A549 (cell line): ENCODE measurements around the gene RAI14. TPM values are rescaled to one million over a fixed set of nuclear protein-coding genes. Genes with fewer than 3 reads are reported as not detected.

ENCODE experiments used
- ATAC-seq, 2 experiments: fragments of 200-7000 bp in 1 of 2; fragments of >200 bp in 1 of 2; cut with Nextera tagmentation in 1 of 2; cut with Tn5 transposase in 1 of 2; 3 replicates each; pipeline versions ENCODE4 v1.8.0 to v1.9.1; 2018 to 2020; ENCODE audit warnings: mild to moderate bottlenecking in 1 of 2, moderate library complexity in 1 of 2
- CTCF ChIA-PET: fragments of 300-600 bp; sonication (Branson Sonifier 250); formaldehyde crosslinking; extraction: SDS; loops from one replicate; lab custom pipeline; 2021; ENCODE audit warnings: antibody characterized with exemption, inconsistent platforms; lab: Yijun Ruan, JAX
- POLR2A ChIA-PET: fragments of 350-600 bp; formaldehyde crosslinking; extraction: SDS; loops from one replicate; lab custom pipeline; 2021; ENCODE audit warnings: antibody characterized with exemption, inconsistent platforms; lab: Yijun Ruan, JAX
- DNase-seq, 2 experiments: peaks; one replicate each; pipeline versions ENCODE4 v3.0.0 to v3.0.0-alpha.2; 2011 to 2016; ENCODE audit warnings: low read depth in 1 of 2, low spot score in 1 of 2
- FAIRE-seq: peaks from 2 replicates; lab custom pipeline; 2011; peaks lifted over from hg19 to GRCh38; lab: Jason Lieb, UNC
- H3K27ac ChIP-seq, 2 experiments: fragments of >200 bp; sonication (Bioruptor Twin); formaldehyde crosslinking; 3 replicates each; pipeline ENCODE4 v1.5.1; 2016 to 2017
- H3K4me1 ChIP-seq: fragments of >200 bp; sonication (Bioruptor Twin); formaldehyde crosslinking; 3 replicates; pipeline ENCODE4 v1.6.1; 2016
- H3K4me2 ChIP-seq: fragments of >200 bp; sonication (Bioruptor Twin); formaldehyde crosslinking; 3 replicates; pipeline ENCODE4 v1.6.1; 2016
- H3K4me3 ChIP-seq: fragments of >200 bp; sonication (Bioruptor Twin); formaldehyde crosslinking; 3 replicates; pipeline ENCODE4 v1.5.1; 2016
- H3K9me3 ChIP-seq: fragments of >200 bp; sonication (Bioruptor Twin); formaldehyde crosslinking; 3 replicates; pipeline ENCODE4 v1.6.1; 2016
- CHD2 ChIP-seq: fragments of 150-350 bp; IDR thresholded peaks from 2 replicates; pipeline ENCODE4 v1.6.1; 2014; ENCODE audit warnings: low read length; ENCODE audit not compliant: partially characterized antibody
- EP300 ChIP-seq, 2 experiments: fragments of >200 bp; sonication (Bioruptor Twin); formaldehyde crosslinking; IDR thresholded peaks; 2 replicates in 1 of 2; 3 replicates in 1 of 2; pipeline ENCODE4 v1.6.1; 2016 to 2017
- FOSL2 ChIP-seq, 2 experiments: fragments of 450-650 bp in 1 of 2; fragments of >200 bp in 1 of 2; sonication (Bioruptor Twin) in 1 of 2; formaldehyde crosslinking; IDR thresholded peaks; 2 replicates each; pipeline versions ENCODE4 v1.5.0 to v1.6.1; 2016 to 2020; ENCODE audit warnings: mild to moderate bottlenecking in 1 of 2, moderate library complexity in 1 of 2
- FOXS1 ChIP-seq: fragments of 250-450 bp; sonication (Bioruptor Pico); IDR thresholded peaks from 2 replicates; pipeline ENCODE4 v1.5.0; 2020; ENCODE audit warnings: mild to moderate bottlenecking, moderate library complexity
- HDAC2 ChIP-seq: fragments of 200-600 bp; sonication (generic); IDR thresholded peaks from 2 replicates; pipeline ENCODE4 v1.6.1; 2016
- HOXA7 ChIP-seq: fragments of 250-450 bp; sonication (Bioruptor Pico); IDR thresholded peaks from 2 replicates; pipeline ENCODE4 v1.5.0; 2020; ENCODE audit warnings: mild to moderate bottlenecking, moderate library complexity
- HOXB5 ChIP-seq: fragments of 250-450 bp; sonication (Bioruptor Pico); IDR thresholded peaks from 2 replicates; pipeline ENCODE4 v1.5.0; 2020; ENCODE audit warnings: mild to moderate bottlenecking, moderate library complexity
- KDM1A ChIP-seq: fragments of 200-600 bp; sonication (generic); IDR thresholded peaks from 2 replicates; pipeline ENCODE4 v1.6.1; 2016; ENCODE audit warnings: low read depth, mild to moderate bottlenecking
- KDM5A ChIP-seq: fragments of 200-600 bp; sonication (generic); IDR thresholded peaks from 2 replicates; pipeline ENCODE4 v1.6.1; 2016; ENCODE audit warnings: antibody characterized with exemption, mild to moderate bottlenecking
- MAFK ChIP-seq: fragments of 450-650 bp; IDR thresholded peaks from 2 replicates; pipeline ENCODE4 v1.6.1; 2014; ENCODE audit not compliant: partially characterized antibody
- MYC ChIP-seq: IDR thresholded peaks from 2 replicates; pipeline ENCODE4 v1.6.1; 2012; ENCODE audit warnings: mild to moderate bottlenecking, inconsistent platforms, low read length, improper control_type of control experiment, borderline replicate concordance
- NR3C1 ChIP-seq: fragments of >200 bp; sonication (Bioruptor Twin); formaldehyde crosslinking; IDR thresholded peaks from 3 replicates; pipeline ENCODE4 v1.6.1; 2017
- POLR2AphosphoS2 ChIP-seq: conservative IDR thresholded peaks from 2 replicates; pipeline ENCODE4 v1.6.1; 2012; ENCODE audit warnings: low read length, improper control_type of control experiment, inconsistent platforms
- RAD21 ChIP-seq, 2 experiments: fragments of >200 bp in 1 of 2; sonication (Bioruptor Twin) in 1 of 2; formaldehyde crosslinking in 1 of 2; IDR thresholded peaks in 1 of 2; conservative IDR thresholded peaks in 1 of 2; 2 replicates in 1 of 2; 3 replicates in 1 of 2; pipeline ENCODE4 v1.6.1; 2012 to 2018; ENCODE audit warnings: inconsistent platforms in 1 of 2
- RARB ChIP-seq: fragments of 250-450 bp; sonication (Bioruptor Pico); IDR thresholded peaks from 2 replicates; pipeline ENCODE4 v1.8.0; 2021; ENCODE audit warnings: mild to moderate bottlenecking, moderate library complexity
- RFX5 ChIP-seq: fragments of 450-650 bp; IDR thresholded peaks from 2 replicates; pipeline ENCODE4 v1.7.1; 2014; ENCODE audit warnings: antibody characterized with exemption, mild to moderate bottlenecking, moderate library complexity
- RNF2 ChIP-seq: fragments of 200-600 bp; sonication (generic); IDR thresholded peaks from 2 replicates; pipeline ENCODE4 v1.6.1; 2016; ENCODE audit warnings: low read depth, mild to moderate bottlenecking, antibody characterized with exemption, moderate library complexity, borderline replicate concordance
- SMC3 ChIP-seq: fragments of >200 bp; sonication (Bioruptor Twin); formaldehyde crosslinking; IDR thresholded peaks from 3 replicates; pipeline ENCODE4 v1.6.1; 2018; ENCODE audit warnings: inconsistent platforms
- SREBF2 ChIP-seq: fragments of 450-650 bp; IDR thresholded peaks from 2 replicates; pipeline ENCODE4 v1.6.1; 2014; ENCODE audit warnings: mild to moderate bottlenecking, moderate library complexity
- TP53 ChIP-seq: fragments of 250-450 bp; sonication (Bioruptor Pico); IDR thresholded peaks from 2 replicates; pipeline ENCODE4 v1.5.0; 2021; ENCODE audit warnings: mild to moderate bottlenecking, moderate library complexity
- ZC3H11A ChIP-seq: fragments of 450-650 bp; IDR thresholded peaks from 2 replicates; pipeline ENCODE4 v1.6.1; 2014; ENCODE audit warnings: antibody characterized with exemption, mild to moderate bottlenecking
- ZNF302 ChIP-seq: fragments of 250-450 bp; sonication (Bioruptor Pico); IDR thresholded peaks from 2 replicates; pipeline ENCODE4 v1.9.0; 2021; ENCODE audit warnings: inconsistent platforms, mild to moderate bottlenecking, moderate library complexity
- WGBS: methylation state at CpG from one replicate; pipeline ENCODE4 v1.1.6; 2017; ENCODE audit errors: missing lambda C conversion rate; 5-methylcytosine and 5-hydroxymethylcytosine counted together
- polyA plus RNA-seq, 4 experiments: library from polyadenylated mRNA; depleted of rRNA in 3 of 4; stranded (reverse); fragments of >200 nt; fragmentation: RNase III in 1 of 4; extraction: RNeasy Plus Mini Kit Qiagen cat#74134 plus additional on column Dnase treatment in 1 of 4; gene quantifications; 2 replicates in 3 of 4; 3 replicates in 1 of 4; pipeline ENCODE4 v1.2.3, GENCODE V29; 2011 to 2017
- TF ChIP-seq, protein P1 (sequence below): fragments of >200 bp; sonication (Bioruptor Twin); formaldehyde crosslinking; IDR thresholded peaks from 2 replicates; pipeline ENCODE4 v1.6.1; 2016
- TF ChIP-seq, protein P2 (sequence below): fragments of 150-350 bp; IDR thresholded peaks from 2 replicates; pipeline ENCODE4 v1.6.1; 2014; ENCODE audit warnings: low read depth, mild to moderate bottlenecking, low read length
- TF ChIP-seq, protein P3 (sequence below): IDR thresholded peaks from 2 replicates; pipeline ENCODE4 v1.6.1; 2012
- TF ChIP-seq, protein P4 (sequence below): fragments of 250-450 bp; sonication (Bioruptor Pico); IDR thresholded peaks from 2 replicates; pipeline ENCODE4 v1.5.0; 2021; ENCODE audit warnings: mild to moderate bottlenecking, moderate library complexity, borderline replicate concordance
- TF ChIP-seq, protein P5 (sequence below): IDR thresholded peaks from 2 replicates; pipeline ENCODE4 v1.6.1; 2012

Gene RAI14
- polyA plus RNA-seq, 2 of the 4 experiments (the other 2 are of a cell fraction) = 71.9 to 97.7 TPM

DNA sequence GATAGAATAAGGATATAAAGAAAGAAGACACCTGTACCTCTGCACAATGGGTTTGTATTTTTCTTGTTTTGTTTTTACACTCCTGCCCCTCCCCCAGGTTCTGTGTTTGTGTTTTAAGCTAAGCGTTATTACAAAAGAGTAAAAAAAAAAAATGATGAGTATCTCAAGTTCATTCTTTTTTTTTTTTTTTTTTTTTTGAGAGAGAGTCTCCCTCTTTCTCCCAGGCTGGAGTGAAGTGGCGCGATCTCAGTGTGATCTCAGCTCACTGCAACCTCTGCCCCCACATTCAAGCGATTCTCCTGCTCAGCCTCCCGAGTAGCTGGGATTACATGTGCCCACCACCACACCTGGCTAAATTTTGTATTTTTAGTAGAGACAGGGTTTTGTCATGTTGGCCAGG lies 29.4 kb upstream of the RAI14 start:
- ChIA-PET POLR2A (interaction anchor here (0.7 kb wide), 2 partner anchors 27 to 30 kb away, joined by 3 to 4 read pairs; partner anchors contain the start of gene RAI14), CTCF (interaction anchor here (0.8 to 1.7 kb wide), 3 partner anchors 98 to 271 kb away, joined by 4 to 6 read pairs (median 4); no protein-coding TSS in a partner anchor)
- H3K9me3 ChIP-seq = no peaks in the 10 kb centered on the region
- ATAC-seq = no peak
- H3K4me1 ChIP-seq = peaks cover 16% of the 10 kb centered on the region
- H3K4me2 ChIP-seq = no peak overlapping the region
- no peak overlapping the region for H3K27ac ChIP-seq
- WGBS = 83% methylated on average over 5 of the region's 5 CpGs
- no peak overlapping the region for H3K4me3 ChIP-seq
- DNase-seq = no peak
- TF ChIP-seq, protein P1, sequence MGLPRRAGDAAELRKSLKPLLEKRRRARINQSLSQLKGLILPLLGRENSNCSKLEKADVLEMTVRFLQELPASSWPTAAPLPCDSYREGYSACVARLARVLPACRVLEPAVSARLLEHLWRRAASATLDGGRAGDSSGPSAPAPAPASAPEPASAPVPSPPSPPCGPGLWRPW = no peak
- TF ChIP-seq TP53 (no peak), KDM1A (no peak), FOSL2 (IDR thresholded peaks at IDR 0.05) (no peak), FOSL2 (CRISPR knock-in tag; IDR thresholded peaks at IDR 0.05) (no peak), FOXS1 (CRISPR knock-in tag) (no peak), HDAC2 (no peak), NR3C1 (no peak), EP300 (IDR thresholded peaks at IDR 0.05) (no peak), SREBF2 (no peak), ZNF302 (CRISPR knock-in tag) (no peak), ZC3H11A (no peak), SMC3 (no peak), MYC (no peak), RFX5 (no peak), CHD2 (no peak), MAFK (no peak), HOXB5 (CRISPR knock-in tag) (no peak), RNF2 (no peak)
- TF ChIP-seq, protein P2, sequence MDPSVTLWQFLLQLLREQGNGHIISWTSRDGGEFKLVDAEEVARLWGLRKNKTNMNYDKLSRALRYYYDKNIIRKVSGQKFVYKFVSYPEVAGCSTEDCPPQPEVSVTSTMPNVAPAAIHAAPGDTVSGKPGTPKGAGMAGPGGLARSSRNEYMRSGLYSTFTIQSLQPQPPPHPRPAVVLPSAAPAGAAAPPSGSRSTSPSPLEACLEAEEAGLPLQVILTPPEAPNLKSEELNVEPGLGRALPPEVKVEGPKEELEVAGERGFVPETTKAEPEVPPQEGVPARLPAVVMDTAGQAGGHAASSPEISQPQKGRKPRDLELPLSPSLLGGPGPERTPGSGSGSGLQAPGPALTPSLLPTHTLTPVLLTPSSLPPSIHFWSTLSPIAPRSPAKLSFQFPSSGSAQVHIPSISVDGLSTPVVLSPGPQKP = no peak
- TF ChIP-seq, protein P3, sequence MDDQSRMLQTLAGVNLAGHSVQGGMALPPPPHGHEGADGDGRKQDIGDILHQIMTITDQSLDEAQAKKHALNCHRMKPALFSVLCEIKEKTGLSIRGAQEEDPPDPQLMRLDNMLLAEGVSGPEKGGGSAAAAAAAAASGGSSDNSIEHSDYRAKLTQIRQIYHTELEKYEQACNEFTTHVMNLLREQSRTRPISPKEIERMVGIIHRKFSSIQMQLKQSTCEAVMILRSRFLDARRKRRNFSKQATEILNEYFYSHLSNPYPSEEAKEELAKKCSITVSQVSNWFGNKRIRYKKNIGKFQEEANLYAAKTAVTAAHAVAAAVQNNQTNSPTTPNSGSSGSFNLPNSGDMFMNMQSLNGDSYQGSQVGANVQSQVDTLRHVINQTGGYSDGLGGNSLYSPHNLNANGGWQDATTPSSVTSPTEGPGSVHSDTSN = no peak
- no peak for FAIRE-seq

DNA sequence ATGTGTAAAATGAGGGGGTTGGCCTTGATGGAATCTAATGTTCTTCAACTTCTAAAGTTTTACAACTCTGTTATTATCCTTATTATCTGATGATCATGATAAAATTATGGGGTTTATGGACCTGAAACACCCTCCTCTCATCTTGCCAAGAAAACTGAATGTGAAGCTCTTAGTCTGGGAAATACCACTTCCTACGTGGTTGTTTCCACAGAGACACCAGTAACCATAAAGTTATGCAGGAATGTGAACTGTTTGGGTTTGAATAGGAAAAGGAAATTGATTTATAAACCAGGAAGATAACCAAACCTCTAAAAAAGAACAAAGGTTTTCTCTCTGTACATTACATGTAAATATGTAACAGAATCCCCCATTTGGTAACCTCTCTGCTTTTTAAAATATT lies 28.3 kb upstream of the RAI14 start:
- Histone ChIP-seq H3K4me3 (no peak overlapping the region), H3K27ac (no peak overlapping the region), H3K4me1 (peaks cover 16% of the 10 kb centered on the region), H3K9me3 (no peaks in the 10 kb centered on the region), H3K4me2 (no peak overlapping the region)
- POLR2A ChIA-PET = no interaction called here
- DNase-seq (no peak), ATAC-seq (no peak), FAIRE-seq (no peak)
- 43% methylated on average over 1 of the region's 1 CpG for WGBS
- TF ChIP-seq SREBF2 = no peak
- TF ChIP-seq RARB = no peak
- no peak for TF ChIP-seq HOXA7 (CRISPR knock-in tag)
- TF ChIP-seq, all 56 proteins: peak for 0
- CTCF ChIA-PET = interaction anchor here (0.9 to 1.7 kb wide), 4 partner anchors 24 to 270 kb away, joined by 3 to 6 read pairs (median 4); no protein-coding TSS in a partner anchor

DNA sequence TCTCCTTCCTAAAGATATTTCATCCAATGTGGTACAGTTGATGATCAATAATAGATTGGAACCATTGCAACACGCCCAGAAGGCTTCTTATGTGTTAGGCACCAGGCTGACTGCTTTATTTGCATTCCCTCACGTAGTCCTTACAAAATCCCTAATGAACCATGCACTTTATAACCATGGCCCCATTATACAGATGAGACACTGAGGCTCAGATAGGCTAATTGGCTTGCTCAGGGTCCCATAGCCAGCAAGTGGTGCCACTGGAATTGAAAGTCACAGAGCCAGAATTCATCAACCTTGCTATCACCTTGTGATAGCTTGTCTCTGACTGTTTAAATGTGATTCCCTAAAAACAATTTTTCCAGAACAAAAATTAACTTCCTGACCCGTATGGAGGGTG lies 27.8 kb upstream of the RAI14 start:
- no peaks in the 10 kb centered on the region for H3K9me3 ChIP-seq
- H3K4me3 ChIP-seq = no peak overlapping the region
- no peak overlapping the region for H3K4me2 ChIP-seq
- no peak overlapping the region for H3K27ac ChIP-seq
- WGBS = 64% methylated on average over 3 of the region's 3 CpGs
- POLR2A ChIA-PET = no interaction called here
- no peak for DNase-seq
- CTCF ChIA-PET = interaction anchor here (0.6 to 1.5 kb wide), 3 partner anchors 24 to 80 kb away, joined by 3 to 5 read pairs (median 4); no protein-coding TSS in a partner anchor
- no peak for ATAC-seq
- TF ChIP-seq, protein P4, sequence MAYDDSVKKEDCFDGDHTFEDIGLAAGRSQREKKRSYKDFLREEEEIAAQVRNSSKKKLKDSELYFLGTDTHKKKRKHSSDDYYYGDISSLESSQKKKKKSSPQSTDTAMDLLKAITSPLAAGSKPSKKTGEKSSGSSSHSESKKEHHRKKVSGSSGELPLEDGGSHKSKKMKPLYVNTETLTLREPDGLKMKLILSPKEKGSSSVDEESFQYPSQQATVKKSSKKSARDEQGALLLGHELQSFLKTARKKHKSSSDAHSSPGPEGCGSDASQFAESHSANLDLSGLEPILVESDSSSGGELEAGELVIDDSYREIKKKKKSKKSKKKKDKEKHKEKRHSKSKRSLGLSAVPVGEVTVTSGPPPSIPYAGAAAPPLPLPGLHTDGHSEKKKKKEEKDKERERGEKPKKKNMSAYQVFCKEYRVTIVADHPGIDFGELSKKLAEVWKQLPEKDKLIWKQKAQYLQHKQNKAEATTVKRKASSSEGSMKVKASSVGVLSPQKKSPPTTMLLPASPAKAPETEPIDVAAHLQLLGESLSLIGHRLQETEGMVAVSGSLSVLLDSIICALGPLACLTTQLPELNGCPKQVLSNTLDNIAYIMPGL (CRISPR knock-in tag) = no peak
- TF ChIP-seq, protein P5, sequence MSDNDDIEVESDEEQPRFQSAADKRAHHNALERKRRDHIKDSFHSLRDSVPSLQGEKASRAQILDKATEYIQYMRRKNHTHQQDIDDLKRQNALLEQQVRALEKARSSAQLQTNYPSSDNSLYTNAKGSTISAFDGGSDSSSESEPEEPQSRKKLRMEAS = no peak
- TF ChIP-seq POLR2AphosphoS2 = no peak
- TF ChIP-seq RNF2 = no peak
- no peak for TF ChIP-seq KDM5A
- no peak for TF ChIP-seq RAD21 (conservative IDR thresholded peaks at IDR 0.05 in 1 of 2, IDR thresholded peaks at IDR 0.05 in 1 of 2)
- TF ChIP-seq, all 56 proteins: peak for 0
- FAIRE-seq = no peak
- H3K4me1 ChIP-seq = peaks cover 16% of the 10 kb centered on the region
